Measurements from ENCODE around the gene ATF7IP.
"Not testable (repeated sequence)": the region's sequence is repeated elsewhere in the genome, so short reads cannot be mapped to it uniquely, and the experiment has no call there.

The ATF7IP gene, protein sequence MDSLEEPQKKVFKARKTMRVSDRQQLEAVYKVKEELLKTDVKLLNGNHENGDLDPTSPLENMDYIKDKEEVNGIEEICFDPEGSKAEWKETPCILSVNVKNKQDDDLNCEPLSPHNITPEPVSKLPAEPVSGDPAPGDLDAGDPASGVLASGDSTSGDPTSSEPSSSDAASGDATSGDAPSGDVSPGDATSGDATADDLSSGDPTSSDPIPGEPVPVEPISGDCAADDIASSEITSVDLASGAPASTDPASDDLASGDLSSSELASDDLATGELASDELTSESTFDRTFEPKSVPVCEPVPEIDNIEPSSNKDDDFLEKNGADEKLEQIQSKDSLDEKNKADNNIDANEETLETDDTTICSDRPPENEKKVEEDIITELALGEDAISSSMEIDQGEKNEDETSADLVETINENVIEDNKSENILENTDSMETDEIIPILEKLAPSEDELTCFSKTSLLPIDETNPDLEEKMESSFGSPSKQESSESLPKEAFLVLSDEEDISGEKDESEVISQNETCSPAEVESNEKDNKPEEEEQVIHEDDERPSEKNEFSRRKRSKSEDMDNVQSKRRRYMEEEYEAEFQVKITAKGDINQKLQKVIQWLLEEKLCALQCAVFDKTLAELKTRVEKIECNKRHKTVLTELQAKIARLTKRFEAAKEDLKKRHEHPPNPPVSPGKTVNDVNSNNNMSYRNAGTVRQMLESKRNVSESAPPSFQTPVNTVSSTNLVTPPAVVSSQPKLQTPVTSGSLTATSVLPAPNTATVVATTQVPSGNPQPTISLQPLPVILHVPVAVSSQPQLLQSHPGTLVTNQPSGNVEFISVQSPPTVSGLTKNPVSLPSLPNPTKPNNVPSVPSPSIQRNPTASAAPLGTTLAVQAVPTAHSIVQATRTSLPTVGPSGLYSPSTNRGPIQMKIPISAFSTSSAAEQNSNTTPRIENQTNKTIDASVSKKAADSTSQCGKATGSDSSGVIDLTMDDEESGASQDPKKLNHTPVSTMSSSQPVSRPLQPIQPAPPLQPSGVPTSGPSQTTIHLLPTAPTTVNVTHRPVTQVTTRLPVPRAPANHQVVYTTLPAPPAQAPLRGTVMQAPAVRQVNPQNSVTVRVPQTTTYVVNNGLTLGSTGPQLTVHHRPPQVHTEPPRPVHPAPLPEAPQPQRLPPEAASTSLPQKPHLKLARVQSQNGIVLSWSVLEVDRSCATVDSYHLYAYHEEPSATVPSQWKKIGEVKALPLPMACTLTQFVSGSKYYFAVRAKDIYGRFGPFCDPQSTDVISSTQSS

GRCh38 chr12:14365294-14366208, at the start of gene ATF7IP:
Gene ATF7IP, plus strand, starts transcription at chr12:14365682. Its CDS starts 58,234 bp downstream, at chr12:14423916.
- peak; percentile 97 for DNase-seq (ENCODE audit: low spot score)

DNA sequence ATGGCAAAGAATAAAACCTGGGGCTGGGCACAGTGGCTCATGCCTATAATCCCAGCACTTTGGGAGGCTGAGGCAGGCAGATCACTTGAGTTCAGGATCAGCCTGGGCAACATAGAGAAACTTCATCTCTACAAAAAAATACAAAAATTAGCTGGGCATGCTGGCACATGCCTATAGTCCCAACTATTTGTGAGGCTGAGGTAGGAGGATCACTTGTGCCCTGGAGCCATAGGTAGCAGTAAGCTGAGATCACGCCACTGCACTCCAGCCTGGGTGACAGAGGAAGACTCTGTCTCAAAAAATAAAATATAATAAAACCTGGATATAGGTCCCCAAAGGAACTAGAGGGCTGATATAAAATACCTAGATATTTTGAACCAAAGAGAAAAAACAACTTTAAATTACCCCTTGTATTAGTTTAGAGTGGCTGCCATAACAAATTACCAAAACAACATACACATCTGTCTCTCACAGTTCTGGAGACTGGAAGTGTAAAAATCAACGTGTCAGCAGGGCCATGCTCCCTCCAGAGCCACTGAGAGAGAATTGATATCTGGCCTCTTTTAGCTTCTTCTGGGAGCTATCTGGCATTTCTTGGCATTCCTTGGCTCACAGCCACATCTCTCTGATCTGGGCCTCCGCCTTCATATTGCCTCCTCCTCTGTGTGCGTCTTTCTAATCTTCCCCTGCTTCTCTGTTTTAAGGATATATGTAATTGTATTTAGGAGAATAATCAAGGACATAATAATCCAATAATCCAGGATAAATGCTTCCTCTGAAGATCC, 47.9 kb upstream of the ATF7IP start:
- no peak for DNase-seq (ENCODE audit: low spot score)

- DNase-seq (ENCODE audit: low spot score) = not testable (repeated sequence)
Measured at GRCh38 chr12:14319704-14320427, 45.6 kb upstream of the ATF7IP start.

DNA sequence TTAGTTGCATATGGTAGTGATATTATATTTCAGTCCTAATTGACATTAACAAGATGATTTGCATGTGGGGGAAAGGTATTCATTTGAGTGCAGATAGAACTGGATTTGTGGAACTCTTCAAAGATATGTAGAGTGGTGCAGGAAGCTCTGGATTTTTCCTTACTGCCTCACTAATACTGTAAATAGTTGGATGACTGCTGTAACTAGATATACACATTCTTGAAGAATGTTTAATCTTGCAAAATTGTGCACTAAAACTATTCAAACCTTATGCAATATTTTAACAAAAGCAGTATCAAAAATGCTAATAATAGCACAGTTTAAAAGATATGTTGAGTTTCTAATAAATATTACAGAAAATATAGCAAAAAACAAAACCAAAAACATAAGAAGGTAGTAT, 43.1 kb upstream of the ATF7IP start:
- no peak for DNase-seq (ENCODE audit: low spot score)

DNA sequence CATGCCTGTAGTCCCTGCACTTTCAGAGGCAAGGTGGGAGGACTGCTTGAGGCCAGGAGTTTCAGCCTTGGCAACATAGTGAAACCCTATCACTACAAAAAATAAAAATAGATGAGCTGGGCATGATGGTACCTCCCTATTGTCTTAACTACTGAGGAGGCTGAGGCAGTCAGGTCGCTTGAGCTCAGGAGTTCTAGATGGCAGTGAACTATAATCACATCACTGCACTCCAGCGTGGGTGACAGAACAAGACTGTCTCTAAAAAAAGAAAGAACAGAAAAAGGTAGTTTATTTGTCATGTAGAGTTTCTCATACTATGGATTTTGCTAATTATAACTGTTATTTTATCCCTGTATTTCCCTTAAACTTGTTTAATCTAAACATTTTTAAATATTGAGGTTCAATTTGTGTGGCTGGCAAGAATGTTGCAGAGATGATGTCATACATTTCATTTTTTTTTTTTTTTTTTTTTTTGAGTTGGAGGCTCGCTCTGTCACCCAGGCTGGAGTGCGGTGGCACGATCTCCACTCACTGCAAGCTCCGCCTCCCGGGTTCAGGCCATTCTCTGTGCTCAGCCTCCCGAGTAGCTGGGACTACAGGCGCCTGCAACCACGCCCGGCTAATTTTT, 39.7 kb upstream of the ATF7IP start:
- DNase-seq (ENCODE audit: low spot score) = no peak

- DNase-seq (ENCODE audit: low spot score) = no peak
Measured at GRCh38 chr12:14326699-14327098, 38.8 kb upstream of the ATF7IP start.

DNA sequence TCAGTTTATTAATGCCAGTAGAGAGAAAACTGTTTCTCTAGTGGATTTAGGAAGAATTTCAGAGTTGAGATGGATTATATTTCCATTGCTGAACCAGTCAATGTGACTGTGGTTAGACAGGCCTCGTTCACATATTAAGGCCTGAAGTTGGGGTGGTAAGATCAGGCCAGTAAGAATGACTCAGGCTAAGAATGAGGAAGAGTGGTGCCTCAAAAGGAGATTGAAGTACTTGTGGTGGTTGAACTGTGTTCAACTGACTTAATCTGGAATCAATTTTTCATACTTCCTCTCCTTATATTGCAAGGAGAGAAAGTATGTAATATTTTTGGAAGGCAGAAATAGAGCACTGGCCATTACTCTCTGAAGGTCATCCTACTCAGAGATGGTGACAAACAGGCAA, 37.8 kb upstream of the ATF7IP start:
- no peak for DNase-seq (ENCODE audit: low spot score)

DNA sequence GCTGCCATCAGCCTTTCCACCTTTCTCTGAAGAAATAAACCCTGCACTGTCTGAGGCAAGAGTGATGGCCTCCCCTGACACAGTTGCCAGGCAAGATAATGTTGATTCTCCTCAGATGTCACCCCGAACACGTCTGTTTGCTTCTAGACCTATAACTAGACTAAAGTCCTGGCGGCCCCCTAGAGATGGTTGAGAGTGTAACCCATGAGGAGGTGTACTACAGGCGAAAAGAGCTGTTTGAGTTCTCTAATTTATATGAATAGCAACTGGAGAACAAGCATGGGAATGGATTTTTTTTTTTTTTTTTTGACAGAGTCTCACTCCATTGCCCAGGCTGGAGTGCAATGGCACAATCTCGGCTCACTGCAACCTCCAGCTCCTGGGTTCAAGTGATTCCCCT, 33.0 kb upstream of the ATF7IP start:
- no peak for DNase-seq (ENCODE audit: low spot score)

DNA sequence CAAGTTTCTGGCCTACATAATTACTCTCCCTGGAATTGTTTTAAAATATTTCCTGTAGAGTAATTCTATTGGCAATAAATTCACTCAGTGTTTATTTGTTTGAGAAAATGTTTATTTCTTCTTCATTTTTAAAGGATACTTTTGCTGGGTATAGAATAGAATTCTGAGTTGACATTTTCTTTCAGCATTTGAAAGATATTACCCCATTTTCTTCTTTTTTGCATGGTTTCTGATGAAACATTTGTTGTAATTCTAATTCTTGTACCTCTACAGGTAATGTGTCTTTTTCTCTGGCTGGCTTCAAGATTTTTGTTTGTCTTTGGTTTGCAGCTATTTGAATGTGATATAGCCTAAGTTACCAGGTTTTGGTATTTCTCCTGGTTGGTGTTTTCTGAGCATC, 25.1 kb upstream of the ATF7IP start:
- no peak for DNase-seq (ENCODE audit: low spot score)

DNA sequence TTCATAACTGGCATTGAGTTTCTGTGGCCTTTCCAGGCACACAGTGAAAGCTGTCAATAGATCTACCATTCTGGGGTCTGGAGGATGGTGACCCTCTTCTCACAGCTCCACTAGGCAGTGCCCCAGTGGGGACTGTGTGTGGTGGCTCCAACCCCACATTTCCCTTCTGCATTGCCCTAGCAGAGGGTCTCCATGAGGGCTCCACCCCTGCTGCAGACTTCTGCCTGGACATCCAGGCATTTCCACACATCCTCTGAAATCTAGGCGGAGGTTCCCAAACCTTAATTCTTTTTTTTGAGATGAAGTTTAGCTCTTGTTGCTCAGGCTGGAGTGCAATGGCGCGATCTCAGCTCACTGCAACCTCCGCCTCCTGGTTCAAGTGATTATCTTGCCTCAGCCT, 14.0 kb upstream of the ATF7IP start:
- DNase-seq (ENCODE audit: low spot score) = not testable (repeated sequence)

DNA sequence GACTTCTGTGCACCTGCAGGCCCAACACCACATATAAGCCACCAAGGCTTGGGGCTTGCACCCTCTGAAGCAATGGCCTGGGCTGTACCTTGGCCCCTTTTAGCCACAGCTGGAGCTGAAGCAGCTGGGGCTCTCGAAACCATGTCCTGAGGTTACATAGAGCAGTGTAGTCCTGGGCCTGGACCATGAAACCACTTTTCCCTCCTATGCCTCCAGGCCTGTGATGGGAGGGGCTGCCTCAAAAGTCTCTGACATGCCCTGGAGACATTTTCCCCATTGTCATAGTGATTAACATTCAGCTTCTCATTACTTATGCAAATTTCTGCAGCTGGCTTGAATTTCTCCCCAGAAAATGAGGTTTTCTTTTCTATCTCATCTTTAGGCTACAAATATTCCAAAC, 13.4 kb upstream of the ATF7IP start:
- not testable (repeated sequence) for DNase-seq (ENCODE audit: low spot score)

DNA sequence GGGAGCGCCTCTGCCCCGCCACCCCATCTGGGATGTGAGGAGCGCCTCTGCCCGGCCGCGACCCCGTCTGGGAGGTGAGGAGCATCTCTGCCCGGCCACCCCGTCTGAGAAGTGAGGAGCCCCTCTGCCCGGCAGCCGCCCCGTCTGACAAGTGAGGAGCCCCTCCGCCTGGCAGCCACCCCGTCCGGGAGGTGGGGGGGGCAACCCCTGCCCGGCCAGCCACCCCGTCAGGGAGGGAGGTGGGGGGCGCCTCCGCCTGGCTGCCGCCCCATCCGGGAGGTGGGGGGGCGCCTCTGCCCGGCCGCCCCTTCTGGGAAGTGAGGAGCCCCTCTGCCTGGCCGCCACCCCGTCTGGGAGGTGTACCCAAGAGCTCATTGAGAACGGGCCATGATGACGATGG, 10.8 kb upstream of the ATF7IP start:
- not testable (repeated sequence) for DNase-seq (ENCODE audit: low spot score)

DNA sequence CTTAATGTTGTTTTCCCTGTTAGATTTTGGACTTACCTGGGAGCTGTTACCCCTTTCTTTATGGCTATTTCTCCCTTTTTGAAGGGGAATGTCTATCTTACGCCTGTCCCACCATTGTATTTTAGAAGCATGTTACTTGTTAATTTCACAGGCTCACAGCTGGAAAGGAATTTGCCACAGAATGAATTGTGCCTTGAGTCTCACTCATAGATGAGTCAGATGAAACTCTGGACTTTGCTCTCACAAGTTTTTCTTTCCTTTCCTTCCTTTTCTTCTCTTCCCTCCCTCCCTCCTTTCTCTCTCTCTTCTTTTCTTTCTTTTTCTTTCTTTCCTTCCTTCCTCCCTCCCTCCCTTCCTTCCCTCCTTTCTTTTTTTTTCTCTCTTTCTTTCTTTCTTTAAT, 9.3 kb upstream of the ATF7IP start:
- DNase-seq (ENCODE audit: low spot score) = no peak

DNA sequence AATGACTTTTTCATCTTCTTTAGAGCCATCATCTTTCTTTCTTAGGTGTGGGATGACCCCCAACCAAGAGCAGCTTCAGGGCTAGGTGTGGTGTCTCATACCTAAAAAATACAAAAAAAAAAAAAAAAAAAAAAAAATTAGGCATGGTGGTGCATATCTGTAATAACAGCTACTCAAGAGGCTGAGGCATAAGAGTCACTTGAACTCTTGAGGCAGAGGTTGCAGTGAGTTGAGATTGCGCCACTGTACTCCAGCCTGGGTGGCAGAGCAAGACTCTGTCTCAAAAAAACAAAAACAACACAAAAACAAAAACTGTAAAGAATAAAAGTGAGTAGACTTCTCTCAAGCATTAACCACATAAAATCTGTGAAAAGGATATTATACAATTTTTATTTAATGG, 8.0 kb upstream of the ATF7IP start:
- no peak for DNase-seq (ENCODE audit: low spot score)

DNA sequence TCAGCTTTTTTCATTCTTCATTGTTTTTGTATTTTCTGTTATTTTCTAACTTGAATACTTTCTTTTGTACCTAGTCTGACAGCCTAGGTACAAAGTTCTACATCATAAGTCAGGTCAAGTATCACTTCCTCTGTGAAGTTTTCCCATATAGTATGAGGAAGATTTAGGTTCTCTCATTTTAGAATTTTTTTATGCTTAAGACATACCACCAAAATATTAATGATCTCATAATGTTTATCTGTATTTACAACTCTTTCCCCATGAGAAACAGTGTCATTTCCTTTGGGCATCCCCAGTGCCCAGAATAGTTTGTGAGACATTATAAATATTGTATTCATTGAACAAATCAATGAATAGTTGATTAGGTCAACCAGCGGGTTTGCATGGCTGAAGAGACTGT, 3.1 kb upstream of the ATF7IP start:
- no peak for DNase-seq (ENCODE audit: low spot score)

DNA sequence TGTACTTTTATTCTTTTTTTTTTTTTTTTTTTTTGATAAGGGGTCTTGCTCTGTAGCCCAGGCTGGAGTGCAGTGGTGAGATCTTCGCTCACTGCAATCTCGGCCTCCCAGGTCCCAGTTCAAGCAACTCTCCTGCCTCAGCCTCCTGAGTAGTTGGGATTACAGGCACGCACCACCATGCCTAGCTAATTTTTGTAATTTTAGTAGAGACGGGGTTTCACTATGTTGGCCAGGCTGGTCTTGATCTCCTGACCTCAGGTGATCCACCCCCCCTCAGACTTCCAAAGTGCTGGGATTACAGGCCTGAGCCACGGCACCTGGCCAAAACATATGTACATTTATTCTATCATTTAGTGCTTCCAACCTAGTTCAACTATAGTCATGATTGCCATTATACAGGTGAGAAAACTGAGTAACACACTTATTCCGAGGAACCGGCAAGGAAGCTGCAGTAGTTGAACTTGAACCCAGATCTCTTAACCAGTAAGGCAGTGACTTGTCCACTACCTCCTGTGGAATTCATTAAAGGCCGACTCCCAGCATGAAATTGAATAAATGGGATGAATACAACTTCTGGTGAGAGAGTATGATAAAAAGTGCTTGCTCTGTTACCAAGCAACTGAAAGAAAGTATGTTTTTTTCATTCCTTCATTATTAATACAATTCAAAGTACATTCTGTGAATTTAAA, 755 bp upstream of the ATF7IP start:
- DNase-seq (ENCODE audit: low spot score) = no peak

GRCh38 chr12:14366209-14367039, 942 bp downstream of the ATF7IP start:
- peak; percentile 49 for DNase-seq (ENCODE audit: low spot score)
